ENCODE measurements around the gene RAB11FIP2. TPM values are rescaled to one million over a fixed set of nuclear protein-coding genes. Genes with fewer than 3 reads are reported as not detected.

RAB11FIP2 gene
- total RNA-seq, 4 donors from 2014 or later = 29.6 to 57.2 (median 44.1) TPM

- TF ChIP-seq CTCF (IDR thresholded peaks at IDR 0.05; ENCODE audit: low read depth) = no peak
Measured at GRCh38 chr10:117996709-117997108, 50.0 kb downstream of the RAB11FIP2 start.

DNA sequence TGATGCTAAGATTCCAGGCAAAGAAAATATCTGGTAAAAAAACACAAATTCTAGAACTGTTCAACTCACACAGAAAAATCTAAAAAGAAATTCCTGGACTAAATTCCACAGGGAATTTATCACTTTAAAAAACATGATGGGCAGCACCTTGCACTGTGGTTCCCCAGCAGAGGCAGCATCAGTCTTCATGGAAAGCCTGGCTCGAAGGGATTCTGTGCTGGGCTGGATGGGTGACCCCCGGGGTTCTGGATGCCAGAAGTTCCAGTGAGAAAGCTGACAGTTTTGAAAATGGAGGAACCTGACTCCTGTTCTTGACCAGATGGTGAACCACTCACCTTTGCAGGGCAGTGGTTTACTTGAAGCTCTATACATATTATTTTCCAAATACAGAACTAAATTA lies 52.0 kb downstream of the RAB11FIP2 start:
- TF ChIP-seq CTCF (IDR thresholded peaks at IDR 0.05; ENCODE audit: low read depth) = no peak

GRCh38 chr10:117993166-117993565 lies 53.6 kb downstream of the RAB11FIP2 start:
- TF ChIP-seq CTCF (IDR thresholded peaks at IDR 0.05; ENCODE audit: low read depth) = no peak

DNA sequence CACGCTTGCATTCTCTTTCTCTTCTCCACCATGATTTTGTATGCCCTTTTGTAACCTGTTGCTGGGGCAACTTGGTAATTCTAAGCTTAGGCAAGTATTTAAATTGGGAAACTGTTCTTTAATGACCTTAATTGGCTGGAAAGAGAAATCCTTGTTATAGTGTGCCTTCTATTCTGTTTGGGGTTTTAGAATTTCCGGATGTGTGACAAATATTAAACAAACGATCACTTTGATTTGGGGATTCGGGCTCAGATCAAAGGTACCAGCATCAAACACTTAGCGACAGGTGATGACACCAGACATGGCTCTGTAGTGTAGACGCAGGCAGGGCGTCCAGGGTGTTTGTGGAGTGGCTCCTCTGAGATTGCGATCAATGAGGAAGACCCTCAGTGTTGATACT lies 55.0 kb downstream of the RAB11FIP2 start:
- TF ChIP-seq CTCF (IDR thresholded peaks at IDR 0.05; ENCODE audit: low read depth) = no peak

GRCh38 chr10:117989962-117990361 lies 56.8 kb downstream of the RAB11FIP2 start:
- TF ChIP-seq CTCF (IDR thresholded peaks at IDR 0.05; ENCODE audit: low read depth) = no peak

DNA sequence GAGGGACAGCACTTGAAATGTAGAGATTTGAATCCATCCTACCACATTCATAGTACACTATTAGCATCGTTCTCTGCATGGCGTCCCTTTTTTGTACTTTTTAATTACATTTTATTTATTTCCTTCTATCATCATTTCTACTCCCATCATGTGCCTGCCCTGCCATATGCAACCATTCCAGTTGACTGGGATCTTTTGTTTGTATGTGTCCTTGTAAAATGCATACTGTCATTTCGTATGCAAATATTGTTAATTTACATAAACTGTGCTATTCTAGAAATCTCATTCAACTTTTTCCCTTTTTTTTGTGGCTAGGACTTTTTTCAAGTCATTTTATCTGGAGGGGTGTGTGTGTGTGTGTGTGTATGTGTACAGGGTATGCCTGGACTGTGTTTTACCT lies 57.9 kb downstream of the RAB11FIP2 start:
- no peak for TF ChIP-seq CTCF (IDR thresholded peaks at IDR 0.05; ENCODE audit: low read depth)

GRCh38 chr10:117987244-117987909 lies 59.4 kb downstream of the RAB11FIP2 start:
- TF ChIP-seq CTCF (IDR thresholded peaks at IDR 0.05; ENCODE audit: low read depth) = no peak
